Naive thymus-derived CD8-positive, alpha-beta T cell (primary cell): ENCODE results near the gene DGKQ. TPM values are rescaled to one million over a fixed set of nuclear protein-coding genes. Genes with fewer than 3 reads are reported as not detected.
A peak's percentile ranks its signal among the peaks of the same experiment; 100 is the strongest.

Source experiments
- ATAC-seq, 2 donors: fragments of 150-1000 bp; cut with Tn5 transposase in 1 of 2; sonication (Bioruptor Pico), chemical (Tn5 transposase) in 1 of 2; 1 replicate in 1 of 2; 2 replicates in 1 of 2; pipeline ENCODE4 v1.10.0; 2021; ENCODE audit warnings: mild to moderate bottlenecking in 2 of 2, moderate library complexity in 2 of 2
- POLR2A ChIA-PET: fragments of 350-600 bp; sonication (Branson Sonifier 250); formaldehyde crosslinking; loops from one replicate; lab custom pipeline; 2021; ENCODE audit warnings: antibody characterized with exemption; lab: Charles Lee
- DNase-seq, 10 donors: peaks; one replicate each; pipeline versions ENCODE4 v3.0.0 to v3.0.0-alpha.2; 2020 to 2022
- H3K27ac Mint-ChIP-seq, 10 donors: one replicate each; pipeline ENCODE4 v1.8.0; 2020 to 2022; ENCODE audit warnings: mild to moderate bottlenecking in 10 of 10, mixed read lengths in 10 of 10, moderate library complexity in 4 of 10, inconsistent platforms in 1 of 10
- H3K27me3 Mint-ChIP-seq, 5 donors: one replicate each; pipeline ENCODE4 v1.8.0; 2021 to 2022; ENCODE audit warnings: mixed read lengths in 5 of 5
- H3K36me3 Mint-ChIP-seq, 3 donors: one replicate each; pipeline ENCODE4 v1.8.0; 2020 to 2022; ENCODE audit warnings: mixed read lengths in 3 of 3, mild to moderate bottlenecking in 2 of 3, inconsistent platforms in 1 of 3
- H3K4me1 Mint-ChIP-seq, 4 donors: one replicate each; pipeline ENCODE4 v1.8.0; 2021 to 2022; ENCODE audit warnings: mixed read lengths in 4 of 4
- H3K4me3 Mint-ChIP-seq, 10 donors: one replicate each; pipeline ENCODE4 v1.8.0; 2020 to 2022; ENCODE audit warnings: mild to moderate bottlenecking in 10 of 10, mixed read lengths in 10 of 10, moderate library complexity in 6 of 10, inconsistent platforms in 1 of 10
- H3K9me3 Mint-ChIP-seq, 9 donors: one replicate each; pipeline ENCODE4 v1.8.0; 2020 to 2022; ENCODE audit warnings: mixed read lengths in 9 of 9, mild to moderate bottlenecking in 3 of 9, inconsistent platforms in 1 of 9, moderate library complexity in 1 of 9
- polyA plus RNA-seq, 3 donors: library from polyadenylated mRNA; unstranded; fragments of 300-500 nt; fragmentation: Illumina TruSeq; gene quantifications; one replicate each; pipeline ENCODE4 v1.2.3, GENCODE V29; 2021
- total RNA-seq, 8 experiments: library from RNA in 2 of 8; stranded (reverse) in 2 of 8; gene quantifications; one replicate each; pipeline ENCODE4 v1.2.3 and lab custom pipeline; 2021 to 2026

The DGKQ gene
- total and polyA plus RNA-seq, 5 experiments from 2014 or later: 2.2 to 39.9 (median 17.3) TPM

DNA sequence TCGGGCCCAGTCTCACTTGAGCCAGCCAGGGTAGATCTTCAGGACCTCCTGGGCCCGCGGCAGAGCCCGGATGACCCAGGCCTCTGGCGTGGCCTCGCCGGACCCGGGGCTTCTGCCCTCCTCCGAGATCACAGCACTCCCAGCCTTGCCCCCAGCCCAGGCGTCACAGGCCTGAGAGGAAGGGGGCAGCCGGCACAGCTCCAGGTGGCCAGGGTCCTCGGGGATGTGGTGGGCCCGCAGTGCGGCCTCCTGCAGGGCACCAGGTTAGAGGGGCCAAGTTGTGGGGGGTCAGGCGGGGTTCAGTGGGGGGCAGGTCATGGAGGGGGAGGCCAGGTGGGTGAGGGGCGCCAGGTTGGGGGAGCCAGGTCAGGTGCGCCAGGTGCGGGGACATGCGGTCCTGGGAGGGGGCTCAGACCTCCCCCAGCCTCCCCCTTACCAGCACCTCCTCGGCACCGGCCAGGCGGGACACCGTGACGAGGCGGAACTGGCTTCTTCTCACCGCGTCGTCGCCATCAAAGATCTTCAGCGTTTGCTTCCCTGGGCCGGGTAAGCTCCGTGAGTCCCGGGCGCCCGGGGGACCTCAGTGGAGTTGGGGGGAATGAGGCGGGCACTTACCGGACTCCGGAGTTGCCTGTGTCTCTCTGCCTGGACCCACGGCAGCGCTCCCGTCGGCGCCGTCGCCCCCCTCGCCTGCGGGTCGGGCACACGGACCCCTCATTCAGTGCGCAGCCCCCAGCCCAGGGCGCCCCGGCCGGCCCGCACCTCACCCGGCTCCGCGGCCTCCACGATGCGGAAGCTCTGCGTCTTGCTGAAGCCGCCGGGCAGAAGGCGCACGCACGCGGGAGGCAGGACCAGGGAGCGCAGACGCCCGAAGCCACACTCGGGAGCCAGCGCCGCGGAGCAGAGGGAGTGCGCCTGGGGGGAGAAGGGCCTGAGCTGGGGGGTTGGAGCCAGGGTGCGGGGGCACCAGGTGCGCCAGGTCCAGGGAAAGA, 6.0 kb downstream of the DGKQ start:
- peak overlapping the region in 2 of 10 donors; percentile 19 to 45 for H3K4me3 Mint-ChIP-seq
- H3K27me3 Mint-ChIP-seq: no peaks in the 10 kb centered on the region
- POLR2A ChIA-PET: interaction anchor here (0.8 kb wide), 1 partner anchor 186 kb away, joined by 3 read pairs; no protein-coding TSS in a partner anchor
- H3K9me3 Mint-ChIP-seq: no peaks in the 10 kb centered on the region
- H3K4me1 Mint-ChIP-seq: peaks cover 6 to 25% (median 19%) of the 10 kb centered on the region in 4 donors
- H3K36me3 Mint-ChIP-seq: no peaks in the 10 kb centered on the region
- no peak for ATAC-seq
- H3K27ac Mint-ChIP-seq: no peak overlapping the region
- DNase-seq: no peak

GRCh38 chr4:966266-967112, 6.9 kb downstream of the DGKQ start:
- POLR2A ChIA-PET: interaction anchor here (0.8 kb wide), 1 partner anchor 185 kb away, joined by 3 read pairs; no protein-coding TSS in a partner anchor
- DNase-seq: no peak
- H3K27ac Mint-ChIP-seq: peak overlapping the region in 1 of 10 donors; percentile 49
- no peaks in the 10 kb centered on the region for H3K9me3 Mint-ChIP-seq
- no peak overlapping the region for H3K4me3 Mint-ChIP-seq
- H3K4me1 Mint-ChIP-seq: peaks cover 6 to 20% (median 17%) of the 10 kb centered on the region in 4 donors
- no peaks in the 10 kb centered on the region for H3K36me3 Mint-ChIP-seq
- ATAC-seq: no peak
- H3K27me3 Mint-ChIP-seq: no peaks in the 10 kb centered on the region

DNA sequence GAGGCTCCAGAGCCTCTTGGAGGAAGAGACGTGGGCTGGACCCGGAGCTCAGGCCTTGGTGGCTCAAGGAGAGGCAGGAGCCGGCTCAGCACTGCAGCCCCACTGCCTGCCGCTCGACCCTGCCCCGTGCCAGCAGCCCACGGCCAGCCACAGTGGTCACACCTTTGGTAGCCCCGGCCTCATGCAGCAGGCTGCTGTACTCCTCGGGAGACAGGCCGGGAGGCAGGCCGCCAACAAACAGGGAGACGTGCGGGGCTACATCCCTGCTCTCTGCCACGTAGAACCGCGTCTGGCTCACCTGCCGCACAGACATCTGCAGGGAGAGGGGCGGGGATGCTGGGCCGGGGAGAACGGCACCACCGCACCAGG, 7.6 kb downstream of the DGKQ start:
- POLR2A ChIA-PET: no interaction called here
- Mint-ChIP-seq H3K36me3 (no peaks in the 10 kb centered on the region), H3K4me1 (peaks cover 3 to 13% (median 10%) of the 10 kb centered on the region in 4 donors), H3K9me3 (no peaks in the 10 kb centered on the region), H3K27me3 (no peaks in the 10 kb centered on the region), H3K4me3 (no peak overlapping the region), H3K27ac (peak overlapping the region in 2 of 10 donors; percentile 11 to 49)
- no peak for ATAC-seq
- DNase-seq: no peak

DNA sequence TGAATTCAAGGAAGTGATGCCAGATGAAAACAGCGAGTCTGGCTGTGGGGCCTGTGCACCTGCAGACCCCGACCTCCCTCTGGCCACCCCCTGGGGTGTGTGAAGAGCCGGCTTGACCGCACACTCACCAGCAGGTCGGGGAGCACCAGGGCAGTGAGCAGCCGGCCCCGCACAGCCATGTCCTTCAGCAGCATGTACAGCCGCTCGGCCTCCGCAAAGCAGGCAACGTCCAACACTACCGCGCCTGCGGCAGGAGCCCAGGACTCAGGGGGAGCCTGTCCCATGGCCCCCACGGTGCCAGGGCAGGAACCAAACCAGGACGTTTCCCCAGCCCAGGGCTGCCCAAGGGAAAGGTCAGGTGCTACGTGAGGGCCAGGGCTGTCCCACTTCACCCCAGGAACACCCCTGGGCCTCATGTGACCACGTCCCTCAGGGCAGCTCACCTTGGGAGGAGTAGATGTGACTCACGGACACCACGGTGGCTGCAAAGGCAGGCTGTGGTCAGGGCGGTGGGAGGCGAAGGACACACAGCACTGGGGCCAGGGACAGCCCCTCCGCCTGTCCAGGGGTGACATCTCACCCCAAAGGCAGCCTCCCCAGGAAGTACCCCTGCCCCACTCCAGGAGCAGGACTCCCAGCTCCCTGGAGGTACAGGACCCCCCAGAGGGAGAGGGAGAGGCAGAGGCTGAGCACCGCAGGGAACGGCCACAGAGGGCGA, 8.2 kb downstream of the DGKQ start:
- POLR2A ChIA-PET: no interaction called here
- H3K4me3 Mint-ChIP-seq: no peak overlapping the region
- no peak overlapping the region for H3K27ac Mint-ChIP-seq
- no peaks in the 10 kb centered on the region for H3K27me3 Mint-ChIP-seq
- no peaks in the 10 kb centered on the region for H3K9me3 Mint-ChIP-seq
- DNase-seq (peak in 1 of 10 donors; percentile 44), ATAC-seq (no peak)
- H3K36me3 Mint-ChIP-seq: no peaks in the 10 kb centered on the region
- H3K4me1 Mint-ChIP-seq: peaks cover 0 to 8% (median 5%) of the 10 kb centered on the region in 4 donors

GRCh38 chr4:964346-965025, 8.9 kb downstream of the DGKQ start:
- peaks cover 0 to 3% (median 1%) of the 10 kb centered on the region in 4 donors for H3K4me1 Mint-ChIP-seq
- peak in 1 of 10 donors; percentile 49 for DNase-seq
- no peaks in the 10 kb centered on the region for H3K36me3 Mint-ChIP-seq
- H3K9me3 Mint-ChIP-seq: no peaks in the 10 kb centered on the region
- no peak overlapping the region for H3K27ac Mint-ChIP-seq
- POLR2A ChIA-PET: no interaction called here
- no peaks in the 10 kb centered on the region for H3K27me3 Mint-ChIP-seq
- ATAC-seq: no peak
- H3K4me3 Mint-ChIP-seq: no peak overlapping the region

DNA sequence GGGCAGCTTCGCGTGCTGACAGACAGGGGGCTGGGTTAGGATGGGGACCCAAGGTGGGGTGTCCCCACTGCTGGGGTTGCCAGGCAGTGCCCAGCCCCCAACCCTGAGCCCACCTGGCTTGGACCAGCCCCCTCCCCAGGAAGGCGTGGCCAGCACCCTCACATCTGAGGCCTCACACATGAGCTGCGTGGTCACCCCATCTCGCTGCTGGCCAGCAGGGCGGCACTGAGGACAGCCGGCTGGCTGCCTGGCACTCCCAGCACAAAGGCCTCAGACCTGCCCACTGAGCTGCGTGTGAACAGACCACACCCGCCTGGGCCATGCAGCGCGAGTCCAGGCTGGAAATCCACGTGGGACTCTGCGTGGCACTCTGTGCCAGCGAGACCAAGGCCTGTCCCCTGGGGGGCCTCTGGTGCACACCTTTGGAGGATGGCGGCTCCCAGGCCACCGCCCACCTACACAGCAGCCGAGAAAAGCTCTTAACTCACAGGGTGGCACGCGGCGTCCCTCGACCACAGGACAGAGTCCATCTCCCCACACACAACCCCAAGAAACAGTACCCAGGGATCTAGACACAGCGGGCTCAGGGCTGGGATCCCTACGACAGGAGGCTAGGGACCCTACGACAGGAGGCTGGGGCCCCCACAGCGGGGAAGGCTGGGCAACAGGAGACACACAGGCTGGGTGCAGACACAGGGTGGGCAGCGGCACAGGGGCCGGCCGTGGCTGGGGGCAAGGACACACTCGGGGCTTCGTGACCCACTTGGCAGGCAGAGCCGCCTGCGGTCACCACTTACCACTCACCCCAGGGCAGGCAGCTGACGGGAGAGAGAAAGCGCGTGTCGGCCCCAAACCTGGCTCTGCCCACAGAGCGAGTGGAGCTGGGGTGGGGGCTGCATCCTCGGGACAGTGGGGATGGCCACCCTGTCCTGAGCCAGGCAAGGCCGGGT, 9.8 kb downstream of the DGKQ start:
- peak overlapping the region in 3 of 10 donors; percentile 9 to 75 (median 47) for H3K27ac Mint-ChIP-seq
- H3K27me3 Mint-ChIP-seq: no peaks in the 10 kb centered on the region
- ATAC-seq (no peak), DNase-seq (peak in 1 of 10 donors; percentile 51)
- peaks cover 0 to 3% (median 0%) of the 10 kb centered on the region in 4 donors for H3K4me1 Mint-ChIP-seq
- no peaks in the 10 kb centered on the region for H3K9me3 Mint-ChIP-seq
- no peak overlapping the region for H3K4me3 Mint-ChIP-seq
- POLR2A ChIA-PET: no interaction called here
- no peaks in the 10 kb centered on the region for H3K36me3 Mint-ChIP-seq

GRCh38 chr4:962231-963208, 10.8 kb downstream of the DGKQ start:
- DNase-seq: no peak
- POLR2A ChIA-PET: interaction anchor here (0.9 to 1.2 kb wide), 2 partner anchors 10 to 47 kb away, joined by 3 to 4 read pairs; no protein-coding TSS in a partner anchor
- Mint-ChIP-seq H3K4me3 (no peak overlapping the region), H3K27me3 (no peaks in the 10 kb centered on the region), H3K27ac (no peak overlapping the region), H3K9me3 (no peaks in the 10 kb centered on the region), H3K36me3 (peaks cover 0 to 2% (median 0%) of the 10 kb centered on the region in 3 donors), H3K4me1 (peaks cover 0 to 3% (median 0%) of the 10 kb centered on the region in 4 donors)
- ATAC-seq: no peak

GRCh38 chr4:961351-962230, 11.8 kb downstream of the DGKQ start:
- no peak overlapping the region for H3K4me3 Mint-ChIP-seq
- POLR2A ChIA-PET: interaction anchor here (0.9 to 1.2 kb wide), 2 partner anchors 10 to 48 kb away, joined by 3 to 4 read pairs; no protein-coding TSS in a partner anchor

GRCh38 chr4:960636-961350, 12.6 kb downstream of the DGKQ start:
- Mint-ChIP-seq H3K27me3 (no peaks in the 10 kb centered on the region), H3K9me3 (no peaks in the 10 kb centered on the region), H3K4me1 (peaks cover 0 to 5% (median 0%) of the 10 kb centered on the region in 4 donors), H3K36me3 (peaks cover 0 to 8% (median 0%) of the 10 kb centered on the region in 3 donors), H3K4me3 (no peak overlapping the region), H3K27ac (no peak overlapping the region)
- POLR2A ChIA-PET: interaction anchor here (1.2 to 1.7 kb wide), 2 partner anchors 11 to 49 kb away, joined by 3 to 4 read pairs; no protein-coding TSS in a partner anchor
- DNase-seq: no peak
- no peak for ATAC-seq

More at GRCh38 chr4:961351-962230, 11.8 kb downstream of the DGKQ start:
- no peak for ATAC-seq
- H3K4me1 Mint-ChIP-seq: peaks cover 0 to 5% (median 0%) of the 10 kb centered on the region in 4 donors
- no peaks in the 10 kb centered on the region for H3K27me3 Mint-ChIP-seq
- H3K9me3 Mint-ChIP-seq: no peaks in the 10 kb centered on the region
- no peak for DNase-seq
- no peak overlapping the region for H3K27ac Mint-ChIP-seq
- peaks cover 0 to 4% (median 0%) of the 10 kb centered on the region in 3 donors for H3K36me3 Mint-ChIP-seq
